ENCODE results near the gene TTC27.

GRCh38 chr2:32611366-32611765 is 16.5 kb upstream of the TTC27 start:
- TF ChIP-seq CTCF (IDR thresholded peaks at IDR 0.05; ENCODE audit: borderline replicate concordance, extremely low read depth, low read length, poor library complexity, severe bottlenecking) (no peak), EZH2 (IDR thresholded peaks at IDR 0.05; ENCODE audit: borderline replicate concordance, low read depth, low read length, severe bottlenecking) (no peak)

All from DND-41 (cell line).